K562 (cell line): Measurements from ENCODE around the gene SBK3. TPM values are rescaled to one million over a fixed set of nuclear protein-coding genes. Genes with fewer than 3 reads are reported as not detected.

ENCODE experiments used
- BACH1 ChIP-seq: fragments of 200-800 bp; sonication (Bioruptor generic); IDR thresholded peaks from 2 replicates; pipeline ENCODE4 v1.6.1; 2016; ENCODE audit warnings: missing genetic modification characterization, missing compliant biosample characterization
- CCAR2 ChIP-seq: fragments of 200-400 bp; formaldehyde crosslinking; IDR thresholded peaks from 2 replicates; pipeline ENCODE4 v1.6.1; 2017; ENCODE audit warnings: mild to moderate bottlenecking, low read depth, low read length
- CREM ChIP-seq: IDR thresholded peaks from 2 replicates; pipeline ENCODE4 v1.6.1; 2014; ENCODE audit warnings: antibody characterized with exemption, low read depth
- DIDO1 ChIP-seq: fragments of 450-650 bp; IDR thresholded peaks from 2 replicates; pipeline ENCODE4 v1.6.1; 2016; ENCODE audit warnings: low read depth, missing biosample characterization, missing genetic modification characterization
- GTF2F1 ChIP-seq: IDR thresholded peaks from 2 replicates; pipeline ENCODE4 v1.6.1; 2011; ENCODE audit warnings: low read depth, low read length, improper control_type of control experiment
- HNRNPH1 ChIP-seq: fragments of 200-400 bp; formaldehyde crosslinking; optimal IDR thresholded peaks from 2 replicates; pipeline ENCODE3; 2017; ENCODE audit warnings: low read depth, mild to moderate bottlenecking, low read length, moderate library complexity
- KDM2B ChIP-seq: fragments of 250-450 bp; sonication (Bioruptor Pico); IDR thresholded peaks from 2 replicates; pipeline ENCODE4 v1.8.0; 2021; ENCODE audit warnings: mild to moderate bottlenecking, moderate library complexity
- MTA1 ChIP-seq: fragments of 450-650 bp; IDR thresholded peaks from 2 replicates; pipeline ENCODE4 v1.6.1; 2017; ENCODE audit warnings: borderline replicate concordance
- NUFIP1 ChIP-seq: fragments of 450-650 bp; IDR thresholded peaks from 2 replicates; pipeline ENCODE4 v1.6.1; 2018; ENCODE audit not compliant: partially characterized antibody
- PURB ChIP-seq: sonication (generic); formaldehyde crosslinking; IDR thresholded peaks from 2 replicates; pipeline ENCODE4 v1.9.0; 2021; ENCODE audit warnings: low read depth, mild to moderate bottlenecking, missing genetic modification reagents
- RBM39 ChIP-seq: fragments of 200-400 bp; formaldehyde crosslinking; optimal IDR thresholded peaks from 2 replicates; pipeline ENCODE3; 2018; ENCODE audit warnings: low read depth, low read length
- SIX5 ChIP-seq, 2 experiments: IDR thresholded peaks; 2 replicates each; pipeline ENCODE4 v1.6.1; 2011; ENCODE audit warnings: low read length in 2 of 2, borderline replicate concordance in 1 of 2, low read depth in 1 of 2, mild to moderate bottlenecking in 1 of 2, moderate library complexity in 1 of 2; ENCODE audit not compliant: insufficient read depth in 1 of 2
- SMARCC2 ChIP-seq: fragments of 450-650 bp; IDR thresholded peaks from 2 replicates; pipeline ENCODE4 v1.6.1; 2017; ENCODE audit warnings: antibody characterized with exemption, moderate library complexity, mild to moderate bottlenecking, low read depth
- SNAPC5 ChIP-seq: fragments of 250-450 bp; sonication (Bioruptor Pico); IDR thresholded peaks from 2 replicates; pipeline ENCODE4 v1.8.0; 2021; ENCODE audit warnings: moderate library complexity, mild to moderate bottlenecking, inconsistent platforms
- THAP7 ChIP-seq: fragments of 250-450 bp; sonication (Bioruptor Pico); IDR thresholded peaks from 2 replicates; pipeline ENCODE4 v1.5.0; 2021
- ZNF311 ChIP-seq: fragments of 250-450 bp; sonication (Bioruptor Pico); IDR thresholded peaks from 2 replicates; pipeline ENCODE4 v1.4.0; 2020; ENCODE audit warnings: mild to moderate bottlenecking, moderate library complexity
- ZNF778 ChIP-seq: fragments of 450-650 bp; formaldehyde crosslinking; IDR thresholded peaks from 2 replicates; pipeline ENCODE4 v1.4.0; 2020; ENCODE audit warnings: mild to moderate bottlenecking, moderate library complexity
- ZSCAN29 ChIP-seq: fragments of 450-650 bp; IDR thresholded peaks from 2 replicates; pipeline ENCODE4 v1.6.1; 2017
- polyA plus RNA-seq, 8 experiments: library from polyadenylated mRNA; depleted of rRNA in 4 of 8; stranded (reverse) in 5 of 8; unstranded in 3 of 8; fragments of >200 nt; fragmentation: Nextera tagmentation in 2 of 8; fragmentation: Illumina TruSeq in 1 of 8; extraction: Ambion mirVana in 2 of 8; extraction: Trizol in 1 of 8; gene quantifications; 2 replicates each; pipeline versions ENCODE4 v1.2.1 to v1.2.3, GENCODE V29; 2011 to 2014; ENCODE audit warnings: inconsistent platforms in 1 of 8, missing spikeins in 1 of 8
- total RNA-seq, 7 experiments: library from RNA; depleted of rRNA in 6 of 7; stranded (reverse); fragments of >200 nt in 6 of 7; fragmentation: Illumina TruSeq in 2 of 7; extraction: Trizol in 2 of 7; gene quantifications; 2 replicates each; pipeline versions ENCODE4 v1.2.1 to v1.2.3, GENCODE V29; 2011 to 2021; ENCODE audit warnings: low replicate concordance in 1 of 7
- TF ChIP-seq, protein P1 (sequence below): fragments of 450-650 bp; formaldehyde crosslinking; IDR thresholded peaks from 2 replicates; pipeline ENCODE4 v1.4.0; 2020; ENCODE audit warnings: mild to moderate bottlenecking

SBK3 gene
- total and polyA plus RNA-seq, 9 of the 15 experiments (the other 6 are each of a cell fraction or from before 2014, with no cell fraction given), result 0.11 to 0.43 (median 0.13) TPM; not detected in 6

DNA sequence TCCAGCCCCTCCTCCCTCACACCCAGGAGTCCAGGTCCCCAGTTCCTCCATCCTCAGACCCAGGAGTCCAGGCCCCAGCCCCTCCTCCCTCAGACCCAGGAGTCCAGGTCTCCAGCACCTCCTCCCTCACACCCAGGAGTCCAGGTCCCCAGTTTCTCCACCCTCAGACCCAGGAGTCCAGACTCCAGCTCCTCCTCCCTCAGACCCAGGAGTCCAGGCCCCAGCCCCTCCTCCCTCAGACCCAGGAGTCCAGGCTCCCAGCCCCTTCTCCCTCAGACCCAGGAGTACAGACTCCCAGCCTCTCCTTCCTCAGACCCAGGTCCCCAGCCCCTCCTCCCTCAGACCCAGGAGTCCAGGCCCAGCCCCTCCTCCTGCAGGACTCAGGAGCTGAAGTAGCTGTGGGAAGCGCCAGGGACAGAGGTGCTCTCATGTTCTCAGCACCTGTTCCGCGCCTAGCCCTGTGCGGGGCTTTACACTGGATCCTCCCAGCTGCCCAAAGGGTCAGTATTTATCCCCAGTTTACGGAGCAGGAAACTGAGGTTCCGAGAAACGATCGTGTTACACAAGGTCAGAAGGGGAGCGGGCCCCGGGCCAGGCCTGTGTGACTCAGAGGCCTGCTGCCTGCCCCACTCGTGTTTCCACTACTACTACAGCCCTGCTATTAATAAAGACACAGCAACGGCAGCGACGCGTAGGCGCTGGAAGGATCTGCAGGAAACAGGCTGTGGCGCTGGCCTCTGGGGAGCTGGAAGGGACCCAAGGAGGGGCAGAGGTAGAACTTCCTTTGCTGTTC is 1.7 kb upstream of the SBK3 start (continued):
- 0 out of 2 replicates have a peak, but pooled peaks have one; percentile 23 for TF ChIP-seq CREM
- TF ChIP-seq RBM39, result no peak
- no peak for TF ChIP-seq SMARCC2
- TF ChIP-seq MTA1, result no peak
- TF ChIP-seq, protein P1, sequence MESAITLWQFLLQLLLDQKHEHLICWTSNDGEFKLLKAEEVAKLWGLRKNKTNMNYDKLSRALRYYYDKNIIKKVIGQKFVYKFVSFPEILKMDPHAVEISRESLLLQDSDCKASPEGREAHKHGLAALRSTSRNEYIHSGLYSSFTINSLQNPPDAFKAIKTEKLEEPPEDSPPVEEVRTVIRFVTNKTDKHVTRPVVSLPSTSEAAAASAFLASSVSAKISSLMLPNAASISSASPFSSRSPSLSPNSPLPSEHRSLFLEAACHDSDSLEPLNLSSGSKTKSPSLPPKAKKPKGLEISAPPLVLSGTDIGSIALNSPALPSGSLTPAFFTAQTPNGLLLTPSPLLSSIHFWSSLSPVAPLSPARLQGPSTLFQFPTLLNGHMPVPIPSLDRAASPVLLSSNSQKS (CRISPR knock-in tag), result no peak
- no peak for TF ChIP-seq KDM2B (CRISPR knock-in tag)
- TF ChIP-seq SNAPC5 (CRISPR knock-in tag), result no peak
- TF ChIP-seq ZNF778, result no peak
- TF ChIP-seq PURB, result no peak
- no peak for TF ChIP-seq THAP7 (CRISPR knock-in tag)
- TF ChIP-seq ZSCAN29, result no peak
- no peak for TF ChIP-seq NUFIP1
- no peak for TF ChIP-seq CCAR2
- TF ChIP-seq ZNF311 (CRISPR knock-in tag), result no peak
- no peak for TF ChIP-seq HNRNPH1
- no peak for TF ChIP-seq GTF2F1
- no peak for TF ChIP-seq SIX5 (IDR thresholded peaks at IDR 0.05; ENCODE audit: borderline replicate concordance in 1 of 2, insufficient read depth in 1 of 2, low read depth in 1 of 2, low read length in 2 of 2)
- TF ChIP-seq BACH1 (tag), result no peak
- no peak for TF ChIP-seq DIDO1 (tag)
